Anterior cingulate cortex (tissue), 58 donors: ENCODE measurements around the gene RPTOR.

Source experiments
- DNase-seq, 58 donors: peaks; one replicate each; lab custom pipeline; 2025; lab: John Stamatoyannopoulos, UW

Gene RPTOR

DNA sequence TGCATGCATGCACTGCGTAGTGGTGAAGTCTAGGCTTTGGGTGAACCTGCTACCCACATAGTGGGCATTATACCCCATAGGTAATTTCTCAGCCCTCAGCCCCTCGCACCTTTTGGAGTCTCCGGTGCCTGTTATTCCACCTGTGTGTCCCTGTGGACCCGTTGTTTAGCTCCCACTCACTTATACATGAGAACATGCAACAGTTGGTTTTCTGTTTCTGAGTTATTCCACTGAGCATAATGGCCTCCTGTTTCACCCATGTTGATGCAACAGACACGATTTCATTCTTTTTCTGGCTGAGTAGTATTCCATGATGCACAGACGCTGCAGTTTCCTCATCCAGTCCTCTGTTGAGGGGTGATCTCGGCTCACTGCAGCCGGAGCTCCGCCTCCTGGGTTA, 305.5 kb downstream of the RPTOR start:
- DNase-seq = no peak

- no peak for DNase-seq
Observed at GRCh38 chr17:80850817-80851216, 306.2 kb downstream of the RPTOR start.

DNA sequence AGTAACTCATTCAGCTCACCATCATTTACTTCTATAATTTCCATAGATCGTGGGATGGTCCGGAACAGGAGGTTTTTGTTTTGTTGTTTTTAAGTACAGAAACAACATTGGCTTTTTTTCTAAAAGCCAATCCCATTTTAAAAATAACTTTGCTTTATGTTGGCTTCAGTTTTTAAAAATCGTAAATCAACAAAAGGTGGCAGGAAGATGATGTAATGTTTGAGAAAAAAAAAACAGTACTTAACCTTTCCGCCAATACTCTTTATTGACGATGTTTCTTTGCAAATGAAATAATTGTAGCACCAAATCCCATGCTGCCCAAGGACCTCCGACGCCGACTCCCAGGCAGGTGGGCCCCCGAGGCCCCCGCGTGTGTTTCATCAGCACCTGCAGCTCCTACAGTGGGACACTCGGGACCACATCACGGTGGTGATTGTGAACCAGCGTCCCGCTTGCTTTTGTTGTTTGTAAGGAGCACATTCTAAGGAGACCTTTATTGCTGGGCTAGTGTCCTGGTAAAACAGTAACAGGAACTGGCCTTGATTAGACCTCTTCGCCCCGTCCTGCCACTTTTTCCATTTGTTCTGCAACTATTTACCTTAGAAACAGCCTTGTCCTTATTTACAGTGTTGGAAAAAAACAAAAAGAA, 306.8 kb downstream of the RPTOR start:
- no peak for DNase-seq

DNA sequence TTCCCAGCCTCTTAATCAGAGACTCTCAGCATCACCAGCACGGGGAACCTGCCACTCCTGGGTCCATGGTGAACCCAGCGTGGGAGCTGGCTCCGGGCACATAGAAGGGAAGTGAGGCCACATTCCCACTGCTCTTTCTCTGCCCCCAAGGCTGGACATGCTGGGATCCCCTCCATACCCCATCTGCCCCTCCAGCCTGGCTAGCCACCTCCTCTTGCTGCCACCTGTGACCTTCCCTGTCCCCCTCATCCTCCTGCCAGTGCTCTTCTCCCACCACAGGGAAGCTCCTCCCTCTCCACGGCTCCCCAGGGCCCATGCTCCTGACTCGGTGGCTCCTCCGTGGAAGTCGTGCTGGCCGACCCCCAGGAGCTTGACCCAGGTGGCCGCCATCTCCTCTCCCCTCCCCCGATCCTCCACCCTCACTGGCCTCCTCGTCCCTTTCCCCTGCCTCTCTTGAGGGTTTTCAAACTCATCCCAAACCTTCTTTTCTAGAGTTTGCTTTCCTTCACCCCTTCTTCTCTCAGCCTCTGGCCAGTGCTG, 307.9 kb downstream of the RPTOR start:
- no peak for DNase-seq

- DNase-seq = no peak
Observed at GRCh38 chr17:80853076-80853475, 308.4 kb downstream of the RPTOR start.

GRCh38 chr17:80854220-80854619, 309.6 kb downstream of the RPTOR start:
- DNase-seq = no peak

DNA sequence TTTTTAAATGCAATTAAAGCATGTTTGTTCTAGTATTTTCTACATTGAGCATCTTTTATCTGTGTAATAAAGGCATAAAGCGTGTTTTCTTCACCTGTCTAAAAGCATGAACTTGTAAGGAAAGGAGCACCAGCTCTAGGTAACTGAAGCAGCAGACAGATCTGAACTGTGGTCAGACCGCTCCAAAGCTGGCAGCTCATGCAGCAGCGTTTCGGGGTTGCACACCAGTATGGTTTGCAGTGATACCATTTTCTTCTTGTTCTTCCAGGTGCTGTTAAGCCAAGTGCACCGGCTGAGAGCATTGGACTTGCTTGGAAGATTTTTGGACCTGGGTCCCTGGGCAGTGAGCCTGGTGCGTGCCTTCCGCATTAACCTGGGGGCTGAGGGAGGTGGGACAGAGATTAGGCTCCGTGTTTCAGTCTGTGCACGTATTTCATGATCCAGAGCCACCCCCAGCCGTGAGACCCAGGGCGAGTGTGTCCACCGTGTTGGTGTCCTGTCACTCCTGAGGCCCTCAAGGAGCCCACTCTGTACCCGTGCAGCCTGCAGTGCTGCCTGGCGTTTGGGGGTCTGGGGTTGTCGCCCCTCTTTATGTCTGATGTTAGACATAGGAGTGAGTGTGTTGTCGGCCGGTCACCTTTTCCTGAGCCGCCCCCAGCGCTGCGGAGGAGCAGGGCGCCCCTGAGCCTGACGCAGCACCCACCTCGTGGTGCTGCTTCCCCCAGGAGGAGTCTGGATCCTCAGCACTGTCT, 310.7 kb downstream of the RPTOR start:
- no peak for DNase-seq

GRCh38 chr17:80855948-80856862, 311.6 kb downstream of the RPTOR start:
- peak in 3 of 58 donors; percentile 22 to 31 (median 28) for DNase-seq

DNA sequence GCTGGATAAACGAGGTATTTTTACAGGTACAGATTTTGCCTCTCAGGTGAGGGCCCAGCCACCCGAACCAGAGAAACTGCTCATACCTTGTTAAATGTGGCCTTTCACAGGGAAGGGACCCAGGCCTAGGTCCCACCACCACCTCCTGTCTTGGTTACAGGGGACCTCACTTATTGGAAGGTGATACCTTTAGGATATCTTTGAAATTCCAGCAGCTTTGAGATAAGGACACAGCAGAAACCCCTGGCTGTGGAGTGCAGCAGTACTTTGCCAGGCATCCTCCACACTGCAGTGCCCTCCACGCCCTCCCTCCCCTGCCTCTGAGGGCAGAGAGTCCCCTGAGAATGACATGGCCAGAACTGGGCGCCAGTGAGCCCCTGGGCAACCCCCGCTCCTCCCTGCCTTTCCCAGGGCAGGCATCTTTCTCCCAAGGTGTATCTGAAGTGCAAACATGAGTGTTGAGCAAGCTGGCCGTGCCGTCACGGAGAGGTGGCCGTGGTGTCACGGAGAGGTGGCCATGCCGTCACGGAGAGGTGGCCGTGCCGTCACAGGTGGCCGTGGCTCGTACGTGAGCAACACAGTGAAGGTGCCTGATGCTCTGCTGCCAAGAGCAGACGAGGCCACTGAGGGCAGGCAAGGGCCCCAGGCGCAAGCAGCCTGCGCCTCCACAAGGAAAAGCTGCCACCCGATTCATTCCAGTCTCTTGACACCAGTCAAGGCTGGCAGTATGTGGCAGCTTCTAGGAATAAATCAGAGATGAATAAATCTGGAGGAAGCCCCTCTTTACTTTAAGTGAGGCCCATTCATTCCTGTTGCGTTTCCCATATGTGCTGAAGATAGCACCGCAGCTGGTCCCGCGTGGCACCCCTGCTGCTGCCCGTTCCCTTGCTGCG, 312.5 kb downstream of the RPTOR start:
- no peak for DNase-seq

DNA sequence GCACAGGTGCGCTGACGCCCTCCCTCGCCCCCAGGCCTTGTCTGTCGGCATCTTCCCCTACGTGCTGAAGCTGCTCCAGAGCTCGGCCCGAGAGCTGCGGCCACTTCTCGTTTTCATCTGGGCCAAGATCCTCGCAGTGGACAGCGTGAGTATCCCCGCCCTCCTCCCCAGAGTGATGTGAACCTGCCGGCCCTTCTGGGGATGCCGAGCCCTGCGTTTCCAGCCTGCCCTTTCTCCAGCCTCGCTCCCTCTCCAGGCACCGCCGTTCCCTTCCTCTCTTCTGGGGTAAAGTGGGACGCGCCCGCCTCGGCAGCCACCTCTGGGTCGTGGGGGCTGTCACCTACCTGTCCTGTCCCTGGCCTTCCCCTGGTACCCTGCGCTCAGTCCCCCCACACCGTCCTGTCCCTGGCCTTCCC, 313.1 kb downstream of the RPTOR start:
- no peak for DNase-seq

DNA sequence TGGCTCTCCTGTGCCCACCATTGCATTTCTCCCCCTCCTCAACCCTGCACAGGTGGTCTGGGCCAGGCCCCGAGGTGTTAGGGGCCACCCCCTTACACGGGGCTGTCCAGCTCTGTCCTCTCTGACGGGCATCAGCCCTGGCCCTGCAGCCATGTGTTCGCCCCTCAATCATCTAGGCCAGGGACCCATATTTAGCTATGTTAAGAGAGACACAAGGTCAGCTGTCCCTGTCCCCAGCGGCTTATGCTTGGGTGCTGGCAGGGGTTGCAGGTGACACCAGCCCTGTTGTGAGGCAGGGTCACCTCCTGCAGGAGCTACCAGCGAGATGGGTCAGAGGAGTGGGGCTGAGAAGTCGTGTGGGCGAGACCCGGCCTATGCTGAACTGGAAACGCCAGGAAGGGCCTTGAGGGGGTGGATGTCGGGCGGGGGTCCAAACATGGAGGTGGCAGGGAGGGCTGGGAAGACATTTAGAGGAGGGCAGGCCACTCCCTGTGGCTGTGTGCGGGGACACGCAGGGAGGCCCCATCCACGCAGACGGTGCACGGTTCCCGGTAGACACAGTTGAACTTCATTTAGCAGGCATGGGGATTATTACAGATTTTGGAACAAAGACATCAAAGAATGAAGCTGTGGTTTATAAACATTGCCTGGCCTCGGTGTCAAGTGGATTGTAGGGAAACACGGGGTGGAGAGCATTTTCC, 313.8 kb downstream of the RPTOR start:
- DNase-seq = no peak

DNA sequence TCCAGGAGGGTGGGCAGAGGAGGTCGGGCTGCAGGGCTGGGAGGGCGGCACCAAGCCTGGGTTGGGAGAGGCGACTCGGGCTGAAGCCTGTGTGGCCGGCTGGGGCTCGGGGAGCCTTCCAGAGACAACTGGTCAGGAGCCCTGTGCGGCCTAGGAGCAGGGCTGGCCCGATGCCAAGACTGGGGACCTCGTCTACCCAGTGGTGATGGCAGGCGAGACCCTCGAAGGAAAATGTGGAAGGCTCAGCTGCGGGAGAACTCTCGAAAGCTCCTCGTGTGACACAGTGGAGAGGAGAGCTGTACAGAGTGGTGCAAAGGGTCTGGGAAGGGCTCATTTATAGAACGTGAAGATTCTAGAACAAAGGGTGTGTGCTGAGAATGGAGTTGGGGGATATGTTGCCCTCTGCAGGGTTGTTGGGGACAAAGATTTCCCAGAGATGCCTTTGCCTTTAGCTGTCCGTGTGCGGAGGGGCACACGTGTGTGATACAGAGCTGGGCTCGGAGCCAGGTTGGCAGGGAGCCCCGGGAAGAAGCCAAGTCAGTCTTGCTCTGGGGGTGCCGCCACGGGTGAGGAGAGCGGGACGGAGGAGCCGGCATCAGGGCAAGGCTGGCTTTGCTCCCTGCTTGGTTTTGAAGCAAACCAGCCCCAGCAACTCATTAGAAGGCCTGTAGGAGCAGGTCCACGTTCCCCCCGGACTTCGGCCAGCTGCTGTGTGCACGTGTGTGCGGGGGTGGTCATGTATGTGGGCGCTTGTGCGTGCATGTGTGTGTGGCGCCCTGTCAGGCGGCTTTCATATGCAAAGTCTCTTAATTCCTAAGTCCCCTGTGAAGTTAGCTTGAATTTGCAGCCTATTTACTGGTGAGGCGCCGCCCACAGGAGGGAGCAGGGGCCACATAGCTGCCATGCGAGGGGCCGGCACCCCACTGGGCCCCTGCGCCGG, 314.6 kb downstream of the RPTOR start:
- DNase-seq = peak in 47 of 58 donors; percentile 15 to 96 (median 47)

DNA sequence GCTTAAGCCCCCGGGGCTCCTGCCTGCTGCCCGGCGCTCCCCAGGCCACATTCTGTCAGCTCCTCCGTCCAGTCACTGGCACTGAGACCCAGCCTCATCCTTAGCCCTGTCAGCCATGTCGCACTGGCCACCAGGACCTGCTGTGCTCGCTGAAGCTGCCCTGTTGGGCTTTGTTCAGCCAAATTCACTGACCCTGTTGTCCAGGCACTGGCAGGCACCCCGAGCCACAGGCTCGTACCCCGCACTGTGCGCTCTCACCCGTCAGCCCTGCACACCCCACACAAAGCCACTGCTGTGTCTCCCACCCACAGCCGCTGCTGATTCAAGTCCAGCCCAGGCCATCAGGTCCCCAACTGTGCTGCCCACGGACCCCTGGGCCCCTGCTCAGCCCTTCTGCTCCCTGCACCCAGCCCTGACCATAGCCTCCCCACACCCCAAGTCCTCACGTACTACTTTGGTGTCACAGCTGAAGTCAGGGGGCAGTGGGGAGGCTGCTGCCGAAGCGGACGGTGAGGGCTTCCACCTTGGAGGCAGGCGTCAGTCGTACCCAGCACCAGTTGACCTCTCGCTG, 315.5 kb downstream of the RPTOR start:
- DNase-seq = no peak

DNA sequence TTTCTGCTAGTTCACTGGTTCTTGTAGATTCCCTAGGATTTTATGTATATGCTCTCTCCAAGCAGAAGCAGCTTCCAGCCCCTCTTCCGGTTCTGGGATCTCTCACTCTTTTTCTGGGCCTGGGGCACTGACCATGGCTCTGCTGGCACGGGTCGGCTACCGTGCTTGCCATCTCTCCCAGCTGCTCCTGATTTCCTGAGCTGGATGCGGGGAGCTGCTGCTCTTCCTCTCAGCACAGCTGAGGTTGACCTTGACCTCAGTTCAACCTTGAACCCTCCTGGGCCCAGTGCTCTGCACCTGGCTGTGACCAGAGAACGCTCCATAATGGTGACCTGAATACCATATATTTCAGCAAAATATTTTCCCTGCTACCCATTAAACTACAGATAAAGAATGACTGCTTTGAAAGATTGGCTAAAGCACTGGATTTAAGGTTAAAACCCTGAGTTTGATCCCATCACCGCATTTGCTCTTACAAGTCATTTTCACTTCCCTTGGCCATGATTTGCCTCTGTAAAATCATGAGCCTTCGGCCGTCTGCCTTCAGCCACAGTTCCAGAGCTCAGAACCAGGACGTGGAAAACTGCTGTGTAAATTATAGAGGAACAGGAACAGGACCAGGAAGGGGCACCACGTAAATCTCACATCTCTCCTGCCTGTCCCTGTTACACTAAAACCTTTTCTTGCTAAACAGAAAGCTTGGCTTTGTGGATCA, 316.2 kb downstream of the RPTOR start:
- no peak for DNase-seq

- no peak for DNase-seq
Observed at GRCh38 chr17:80861418-80861815, 316.8 kb downstream of the RPTOR start.

DNA sequence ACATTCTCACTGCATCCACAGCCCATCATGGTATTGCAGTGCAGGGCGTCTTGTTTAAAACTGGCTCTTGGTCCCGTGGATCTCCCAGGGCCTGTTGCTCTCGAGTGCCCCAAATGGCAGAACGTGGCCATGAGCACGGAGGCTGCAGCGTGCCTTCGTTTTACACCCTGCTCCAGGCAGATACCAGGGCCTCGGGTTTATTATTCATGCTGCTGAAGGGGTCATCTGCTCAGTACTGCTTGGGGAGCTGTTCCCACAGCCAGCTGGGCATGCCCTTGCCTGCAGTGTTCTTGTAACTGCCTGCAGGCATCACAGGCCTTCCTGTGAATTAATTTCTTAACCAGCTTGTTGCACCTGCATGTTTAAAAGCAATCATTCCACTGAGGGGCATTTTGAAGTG, 317.3 kb downstream of the RPTOR start:
- peak in 34 of 58 donors; percentile 6 to 63 (median 27) for DNase-seq

- no peak for DNase-seq
Observed at GRCh38 chr17:80862481-80862961, 317.9 kb downstream of the RPTOR start.
